K562 (cell line): ENCODE results near the gene SSH3. TPM values are rescaled to one million over a fixed set of nuclear protein-coding genes. Genes with fewer than 3 reads are reported as not detected.

ENCODE experiments used
- ARID3B ChIP-seq: fragments of 250-450 bp; sonication (Bioruptor Pico); IDR thresholded peaks from 2 replicates; pipeline ENCODE4 v1.4.0; 2020; ENCODE audit warnings: borderline replicate concordance
- FOXJ3 ChIP-seq: sonication (generic); formaldehyde crosslinking; IDR thresholded peaks from 2 replicates; pipeline ENCODE4 v1.4.0; 2020; ENCODE audit warnings: mild to moderate bottlenecking, missing genetic modification reagents
- HES1 ChIP-seq: fragments of 450-650 bp; IDR thresholded peaks from 2 replicates; pipeline ENCODE4 v1.6.1; 2016; ENCODE audit warnings: low read depth, mild to moderate bottlenecking, moderate library complexity
- MGA ChIP-seq: fragments of 450-650 bp; IDR thresholded peaks from 2 replicates; pipeline ENCODE4 v1.6.1; 2016; ENCODE audit warnings: mild to moderate bottlenecking, moderate library complexity
- MXI1 ChIP-seq: IDR thresholded peaks from 2 replicates; pipeline ENCODE4 v1.6.1; 2011; ENCODE audit warnings: low read depth, mild to moderate bottlenecking, improper control_type of control experiment, low read length
- NR3C1 ChIP-seq: sonication (generic); formaldehyde crosslinking; IDR thresholded peaks from 2 replicates; pipeline ENCODE4 v1.8.1; 2022; ENCODE audit warnings: missing genetic modification reagents
- POLR2H ChIP-seq: IDR thresholded peaks from 2 replicates; pipeline ENCODE4 v1.6.1; 2016; ENCODE audit warnings: missing genetic modification characterization, low read depth, mild to moderate bottlenecking, control low read depth, missing compliant biosample characterization, moderate library complexity
- RAD21 ChIP-seq, 2 experiments: fragments of 250-450 bp in 1 of 2; fragments of 450-650 bp in 1 of 2; sonication (Bioruptor Pico) in 1 of 2; formaldehyde crosslinking in 1 of 2; IDR thresholded peaks in 1 of 2; conservative IDR thresholded peaks in 1 of 2; 2 replicates each; pipeline versions ENCODE4 v1.4.0 to v1.8.0; 2020 to 2022; ENCODE audit warnings: mild to moderate bottlenecking in 2 of 2, moderate library complexity in 1 of 2
- SMAD4 ChIP-seq: fragments of 250-450 bp; sonication (Bioruptor Pico); conservative IDR thresholded peaks from 2 replicates; pipeline ENCODE4 v1.8.0; 2021; ENCODE audit warnings: inconsistent platforms, mild to moderate bottlenecking, moderate library complexity
- ZNF197 ChIP-seq: fragments of 200-800 bp; sonication (Bioruptor generic); IDR thresholded peaks from 2 replicates; pipeline ENCODE4 v1.6.1; 2016; ENCODE audit warnings: low read depth, missing genetic modification characterization, missing compliant biosample characterization
- polyA plus RNA-seq, 8 experiments: library from polyadenylated mRNA; depleted of rRNA in 4 of 8; stranded (reverse) in 5 of 8; unstranded in 3 of 8; fragments of >200 nt; fragmentation: Nextera tagmentation in 2 of 8; fragmentation: Illumina TruSeq in 1 of 8; extraction: Ambion mirVana in 2 of 8; extraction: Trizol in 1 of 8; gene quantifications; 2 replicates each; pipeline versions ENCODE4 v1.2.1 to v1.2.3, GENCODE V29; 2011 to 2014; ENCODE audit warnings: inconsistent platforms in 1 of 8, missing spikeins in 1 of 8
- total RNA-seq, 7 experiments: library from RNA; depleted of rRNA in 6 of 7; stranded (reverse); fragments of >200 nt in 6 of 7; fragmentation: Illumina TruSeq in 2 of 7; extraction: Trizol in 2 of 7; gene quantifications; 2 replicates each; pipeline versions ENCODE4 v1.2.1 to v1.2.3, GENCODE V29; 2011 to 2021; ENCODE audit warnings: low replicate concordance in 1 of 7

Gene SSH3
- total and polyA plus RNA-seq, 9 of the 15 experiments (the other 6 are each of a cell fraction or from before 2014, with no cell fraction given) = 0.07 to 1.0 (median 0.24) TPM; not detected in 3

GRCh38 chr11:67317205-67317887 lies 14.0 kb downstream of the SSH3 start (continued):
- TF ChIP-seq MGA (no peak), SMAD4 (CRISPR knock-in tag) (0 out of 2 replicates have a peak, but pooled peaks have one; percentile 19), MXI1 (peak; percentile 97), RAD21 (CRISPR knock-in tag; conservative IDR thresholded peaks at IDR 0.05 in 1 of 2, IDR thresholded peaks at IDR 0.05 in 1 of 2) (peak; percentile 99 to 100), POLR2H (tag) (peak; percentile 75), ZNF197 (no peak), ARID3B (no peak), FOXJ3 (CRISPR knock-in tag) (no peak), NR3C1 (CRISPR knock-in tag) (no peak), HES1 (no peak)
